ENCODE data around the gene SSTR1. TPM values are rescaled to one million over a fixed set of nuclear protein-coding genes. Genes with fewer than 3 reads are reported as not detected.

Gene SSTR1
- total RNA-seq, 3 donors from 2014 or later (not counting 1 experiment from before 2014, with no cell fraction given) = not detected

GRCh38 chr14:38250331-38250730 lies 42.6 kb downstream of the SSTR1 start:
- H3K36me3 Mint-ChIP-seq = no peaks in the 10 kb centered on the region

GRCh38 chr14:38252066-38252710 lies 44.5 kb downstream of the SSTR1 start:
- Histone ChIP-seq H3K4me3 (ENCODE audit: low read length) (no peak overlapping the region), H3K9me3 (ENCODE audit: control insufficient read depth, insufficient read depth, low read length) (no peaks in the 10 kb centered on the region), H3K27ac (ENCODE audit: low read length) (no peak overlapping the region), H3K4me1 (ENCODE audit: control insufficient read depth, insufficient read depth, low read length) (peaks cover 8% of the 10 kb centered on the region), H3K36me3 (ENCODE audit: control insufficient read depth, insufficient read depth, low read length) (no peaks in the 10 kb centered on the region), H3K27me3 (ENCODE audit: control insufficient read depth, insufficient read depth, low read length) (peaks cover 21% of the 10 kb centered on the region)
- no peaks in the 10 kb centered on the region for H3K36me3 Mint-ChIP-seq
- DNase-seq = no peak
- no peak overlapping the region for H3K4me3 Mint-ChIP-seq
- TF ChIP-seq CTCF (IDR thresholded peaks at IDR 0.05) = no peak
- WGBS (ENCODE audit: insufficient coverage) = no CpG with 5 or more reads among the region's 4 CpGs
- H3K4me1 Mint-ChIP-seq = no peaks in the 10 kb centered on the region
- H3K9me3 Mint-ChIP-seq = no peaks in the 10 kb centered on the region
- peaks cover 23 to 61% of the 10 kb centered on the region in 2 donors for H3K27me3 Mint-ChIP-seq (ENCODE audit: low read depth in 2 of 2)
- no peak overlapping the region for H3K27ac Mint-ChIP-seq
- intact Hi-C loops (cut with micrococcal nuclease) = no loop called here
- no peak for ATAC-seq

More at GRCh38 chr14:38250331-38250730, 42.6 kb downstream of the SSTR1 start:
- Histone ChIP-seq H3K27ac (ENCODE audit: low read length) (no peak overlapping the region), H3K9me3 (ENCODE audit: control insufficient read depth, insufficient read depth, low read length) (no peaks in the 10 kb centered on the region), H3K4me3 (ENCODE audit: low read length) (no peak overlapping the region), H3K27me3 (ENCODE audit: control insufficient read depth, insufficient read depth, low read length) (peaks cover 14% of the 10 kb centered on the region), H3K36me3 (ENCODE audit: control insufficient read depth, insufficient read depth, low read length) (no peaks in the 10 kb centered on the region), H3K4me1 (ENCODE audit: control insufficient read depth, insufficient read depth, low read length) (peaks cover 5% of the 10 kb centered on the region)
- intact Hi-C loops (cut with micrococcal nuclease) = no loop called here
- no peak for ATAC-seq
- peaks cover 22 to 58% of the 10 kb centered on the region in 2 donors for H3K27me3 Mint-ChIP-seq (ENCODE audit: low read depth in 2 of 2)
- no peaks in the 10 kb centered on the region for H3K9me3 Mint-ChIP-seq
- DNase-seq = no peak
- H3K4me1 Mint-ChIP-seq = no peaks in the 10 kb centered on the region
- H3K27ac Mint-ChIP-seq = no peak overlapping the region
- no peak overlapping the region for H3K4me3 Mint-ChIP-seq
- TF ChIP-seq CTCF (IDR thresholded peaks at IDR 0.05) = no peak

- DNase-seq (no peak), ATAC-seq (no peak)
- Mint-ChIP-seq H3K4me1 (no peaks in the 10 kb centered on the region), H3K9me3 (no peaks in the 10 kb centered on the region), H3K4me3 (no peak overlapping the region), H3K27ac (no peak overlapping the region), H3K36me3 (no peaks in the 10 kb centered on the region), H3K27me3 (ENCODE audit: low read depth in 2 of 2) (peaks cover 25 to 66% of the 10 kb centered on the region in 2 donors)
- 81% methylated on average over 3 of the region's 4 CpGs for WGBS (ENCODE audit: insufficient coverage)
- no peaks in the 10 kb centered on the region for H3K9me3 ChIP-seq (ENCODE audit: control insufficient read depth, insufficient read depth, low read length)
- no peaks in the 10 kb centered on the region for H3K36me3 ChIP-seq (ENCODE audit: control insufficient read depth, insufficient read depth, low read length)
- peaks cover 23% of the 10 kb centered on the region for H3K27me3 ChIP-seq (ENCODE audit: control insufficient read depth, insufficient read depth, low read length)
- H3K4me3 ChIP-seq (ENCODE audit: low read length) = no peak overlapping the region
- H3K4me1 ChIP-seq (ENCODE audit: control insufficient read depth, insufficient read depth, low read length) = peaks cover 8% of the 10 kb centered on the region
- no peak overlapping the region for H3K27ac ChIP-seq (ENCODE audit: low read length)
- TF ChIP-seq CTCF (IDR thresholded peaks at IDR 0.05) = no peak
- intact Hi-C loops (cut with micrococcal nuclease) = no loop called here
Measured at GRCh38 chr14:38253676-38254075, 46.0 kb downstream of the SSTR1 start.

Measured in natural killer cell (primary cell).